ENCODE results near the gene OMG. TPM values are rescaled to one million over a fixed set of nuclear protein-coding genes. Genes with fewer than 3 reads are reported as not detected.
"Not testable (repeated sequence)": the region's sequence is repeated elsewhere in the genome, so short reads cannot be mapped to it uniquely, and the experiment has no call there.

The OMG gene
- total RNA-seq, 3 donors from 2014 or later = 0.51 to 1.5 TPM; not detected in 1

DNA sequence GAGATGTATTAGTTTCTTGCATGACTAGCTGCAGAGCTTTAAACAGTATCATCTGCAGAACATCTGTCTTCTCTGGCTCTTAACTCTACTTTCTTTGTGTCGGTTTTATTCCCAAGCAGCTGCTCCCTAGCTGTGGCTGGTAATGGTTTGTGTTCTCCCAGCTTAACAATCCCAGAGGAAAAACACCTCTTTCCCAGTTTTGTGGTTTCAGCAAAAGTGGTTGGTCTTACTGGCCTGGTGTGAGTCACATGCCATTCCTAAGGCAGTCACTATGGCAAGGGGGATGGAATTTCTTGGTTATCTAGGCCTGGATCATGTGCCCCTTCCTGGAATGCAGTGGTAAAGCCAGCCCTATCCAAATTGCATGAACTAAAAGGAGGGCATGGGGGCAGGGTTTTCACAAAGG lies 27.5 kb downstream of the OMG start:
- Histone ChIP-seq H3K4me1 (ENCODE audit: low read depth) (no peaks in the 10 kb centered on the region), H3K4me3 (no peak overlapping the region), H3K9me3 (no peaks in the 10 kb centered on the region), H3K36me3 (ENCODE audit: low read depth) (no peaks in the 10 kb centered on the region)
- intact Hi-C loops (cut with DNase I, micrococcal nuclease) = no loop called here
- DNase-seq (no peak), ATAC-seq (peak; percentile 28)
- TF ChIP-seq, protein P1, sequence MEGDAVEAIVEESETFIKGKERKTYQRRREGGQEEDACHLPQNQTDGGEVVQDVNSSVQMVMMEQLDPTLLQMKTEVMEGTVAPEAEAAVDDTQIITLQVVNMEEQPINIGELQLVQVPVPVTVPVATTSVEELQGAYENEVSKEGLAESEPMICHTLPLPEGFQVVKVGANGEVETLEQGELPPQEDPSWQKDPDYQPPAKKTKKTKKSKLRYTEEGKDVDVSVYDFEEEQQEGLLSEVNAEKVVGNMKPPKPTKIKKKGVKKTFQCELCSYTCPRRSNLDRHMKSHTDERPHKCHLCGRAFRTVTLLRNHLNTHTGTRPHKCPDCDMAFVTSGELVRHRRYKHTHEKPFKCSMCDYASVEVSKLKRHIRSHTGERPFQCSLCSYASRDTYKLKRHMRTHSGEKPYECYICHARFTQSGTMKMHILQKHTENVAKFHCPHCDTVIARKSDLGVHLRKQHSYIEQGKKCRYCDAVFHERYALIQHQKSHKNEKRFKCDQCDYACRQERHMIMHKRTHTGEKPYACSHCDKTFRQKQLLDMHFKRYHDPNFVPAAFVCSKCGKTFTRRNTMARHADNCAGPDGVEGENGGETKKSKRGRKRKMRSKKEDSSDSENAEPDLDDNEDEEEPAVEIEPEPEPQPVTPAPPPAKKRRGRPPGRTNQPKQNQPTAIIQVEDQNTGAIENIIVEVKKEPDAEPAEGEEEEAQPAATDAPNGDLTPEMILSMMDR (IDR thresholded peaks at IDR 0.05) = no peak

DNA sequence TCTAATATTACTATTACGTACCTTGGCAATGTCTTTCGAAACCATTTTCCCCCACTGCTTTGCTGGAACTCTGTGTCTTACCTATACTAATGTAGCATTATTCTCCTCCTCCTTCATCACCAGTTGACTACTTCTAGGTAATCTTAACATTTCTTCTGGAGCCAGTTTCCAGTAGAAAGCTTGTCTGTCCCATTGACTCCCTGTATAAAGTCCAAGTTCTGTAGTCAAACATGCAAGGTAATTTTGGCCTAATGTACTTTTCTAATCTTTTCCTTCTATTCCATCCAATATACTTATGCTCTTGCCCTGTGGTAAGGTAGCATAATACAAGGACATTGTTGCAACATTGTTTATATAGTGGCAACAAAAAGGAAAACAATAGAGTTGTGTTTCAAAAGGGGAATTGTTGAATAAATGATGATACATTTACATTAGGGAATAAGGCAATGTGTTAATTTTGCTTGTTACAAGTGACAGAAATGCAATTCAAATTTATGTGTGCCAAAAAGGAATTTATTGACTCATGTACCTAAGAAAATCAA lies 27.9 kb downstream of the OMG start:
- intact Hi-C loops (cut with DNase I, micrococcal nuclease) = no loop called here

DNA sequence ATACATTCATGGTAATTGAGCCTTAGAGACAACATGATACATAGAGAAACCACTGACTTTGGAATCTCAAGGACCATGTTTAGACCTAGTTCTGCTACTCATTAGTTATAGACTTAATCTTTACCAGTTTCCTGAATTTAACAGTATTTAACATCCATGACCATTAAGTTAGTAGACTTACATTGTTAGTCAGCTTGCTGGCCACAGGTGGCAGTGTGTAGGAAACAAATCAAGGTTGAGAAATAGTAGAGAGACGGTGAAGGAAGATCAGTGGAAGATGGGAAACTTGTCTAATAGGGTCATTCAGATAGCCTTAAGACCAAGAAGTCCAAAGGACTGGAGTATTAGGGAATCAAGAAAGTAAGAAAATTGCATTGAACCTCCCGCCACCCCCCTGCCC lies 31.0 kb downstream of the OMG start:
- Histone ChIP-seq H3K9me3 (no peaks in the 10 kb centered on the region), H3K4me1 (ENCODE audit: low read depth) (no peaks in the 10 kb centered on the region), H3K4me3 (no peak overlapping the region), H3K36me3 (ENCODE audit: low read depth) (no peaks in the 10 kb centered on the region)
- DNase-seq (no peak), ATAC-seq (no peak)
- intact Hi-C loops (cut with DNase I, micrococcal nuclease) = no loop called here
- TF ChIP-seq, protein P1 (IDR thresholded peaks at IDR 0.05) = no peak

More for the DNA sequence above, 27.9 kb downstream of the OMG start:
- TF ChIP-seq, protein P1 (IDR thresholded peaks at IDR 0.05) = no peak
- DNase-seq (no peak), ATAC-seq (no peak)
- H3K36me3 ChIP-seq (ENCODE audit: low read depth) = no peaks in the 10 kb centered on the region
- H3K4me1 ChIP-seq (ENCODE audit: low read depth) = no peaks in the 10 kb centered on the region
- no peak overlapping the region for H3K4me3 ChIP-seq
- H3K9me3 ChIP-seq = no peaks in the 10 kb centered on the region

DNA sequence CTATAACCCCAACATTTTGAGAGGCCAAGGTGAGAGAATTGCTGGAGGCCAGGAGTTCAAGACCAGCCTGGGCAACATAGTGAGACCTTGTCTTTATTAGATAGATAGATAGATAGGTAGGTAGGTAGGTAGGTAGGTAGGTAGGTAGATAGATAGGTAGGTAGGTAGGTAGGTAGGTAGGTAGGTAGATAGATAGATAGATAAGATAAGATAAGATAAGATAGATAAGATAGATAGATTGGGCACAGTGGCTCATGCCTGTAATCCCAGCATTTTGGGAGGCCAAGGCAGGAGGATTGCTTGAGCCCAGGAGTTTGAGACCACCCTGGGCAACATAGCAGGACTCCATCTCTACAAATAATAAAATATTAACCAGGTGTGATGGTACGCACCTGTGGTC lies 34.1 kb downstream of the OMG start:
- intact Hi-C loops (cut with DNase I, micrococcal nuclease); H3K36me3 ChIP-seq (ENCODE audit: low read depth); DNase-seq; H3K4me1 ChIP-seq (ENCODE audit: low read depth); H3K4me3 ChIP-seq; ATAC-seq; H3K9me3 ChIP-seq: not testable (repeated sequence)

DNA sequence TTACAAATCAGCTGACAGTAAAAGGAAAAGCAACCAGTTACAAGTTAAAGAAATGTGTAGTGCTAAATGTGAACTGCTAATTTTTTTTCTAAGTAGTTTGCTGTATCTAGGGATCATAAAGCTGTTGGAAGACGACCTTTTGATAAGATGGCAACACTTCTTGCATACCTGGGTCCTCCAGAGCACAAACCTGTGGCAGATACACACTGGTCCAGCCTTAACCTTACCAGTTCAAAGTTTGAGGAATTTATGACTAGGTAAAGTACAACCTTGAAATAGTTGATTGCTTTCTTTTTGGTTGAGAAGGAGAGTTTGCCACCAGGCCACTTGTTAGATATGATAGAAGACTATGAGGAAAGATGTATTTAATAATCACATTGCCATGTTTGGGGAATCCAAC lies 35.4 kb downstream of the OMG start:
- no peak for ATAC-seq
- intact Hi-C loops (cut with DNase I, micrococcal nuclease) = no loop called here
- Histone ChIP-seq H3K9me3 (no peaks in the 10 kb centered on the region), H3K4me1 (ENCODE audit: low read depth) (no peaks in the 10 kb centered on the region), H3K36me3 (ENCODE audit: low read depth) (no peaks in the 10 kb centered on the region), H3K4me3 (no peak overlapping the region)
- no peak for DNase-seq
- TF ChIP-seq, protein P1 (IDR thresholded peaks at IDR 0.05) = no peak

DNA sequence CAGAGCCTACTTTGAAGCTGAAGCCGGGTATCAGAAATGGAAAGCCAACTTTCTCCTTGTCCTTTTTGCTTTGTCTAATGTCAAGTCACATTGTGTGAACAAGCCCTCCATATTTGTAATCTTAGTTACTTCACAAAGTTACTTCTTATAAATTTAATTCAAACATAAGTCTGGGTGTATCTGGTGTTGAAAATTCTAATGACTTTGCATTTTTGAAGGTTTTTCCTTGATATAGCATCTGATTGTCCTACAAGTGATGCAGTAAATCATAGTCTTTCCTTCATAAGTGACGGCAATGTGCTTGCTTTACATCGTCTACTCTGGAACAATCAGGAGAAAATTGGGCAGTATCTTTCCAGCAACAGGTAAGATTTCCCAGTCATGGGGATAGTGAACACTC lies 36.9 kb downstream of the OMG start:
- Histone ChIP-seq H3K4me1 (ENCODE audit: low read depth) (no peaks in the 10 kb centered on the region), H3K36me3 (ENCODE audit: low read depth) (no peaks in the 10 kb centered on the region), H3K4me3 (no peak overlapping the region), H3K9me3 (no peaks in the 10 kb centered on the region)
- TF ChIP-seq, protein P1 (IDR thresholded peaks at IDR 0.05) = no peak
- intact Hi-C loops (cut with DNase I, micrococcal nuclease) = no loop called here
- DNase-seq (no peak), ATAC-seq (no peak)

Measured in mucosa of descending colon (tissue), 3 donors.